ES-I3 (cell line): ENCODE data around the gene WDR5.

Experiments used
- H3K36me3 ChIP-seq: 2 replicates; pipeline ENCODE4 v1.6.1; 2013; ENCODE audit warnings: mild to moderate bottlenecking, low read length, control low read depth, moderate library complexity; ENCODE audit not compliant: insufficient read depth
- H3K4me1 ChIP-seq: 2 replicates; pipeline ENCODE4 v1.6.1; 2013; ENCODE audit warnings: mild to moderate bottlenecking, control low read depth, low read length; ENCODE audit not compliant: insufficient read depth
- H3K9ac ChIP-seq: 2 replicates; pipeline ENCODE4 v1.6.1; 2013; ENCODE audit warnings: low read depth, mild to moderate bottlenecking, low read length, moderate library complexity
- H3K9me3 ChIP-seq: 2 replicates; pipeline ENCODE4 v1.6.1; 2013; ENCODE audit warnings: mild to moderate bottlenecking, low read length, moderate library complexity; ENCODE audit not compliant: control insufficient read depth, insufficient read depth

WDR5 gene

DNA sequence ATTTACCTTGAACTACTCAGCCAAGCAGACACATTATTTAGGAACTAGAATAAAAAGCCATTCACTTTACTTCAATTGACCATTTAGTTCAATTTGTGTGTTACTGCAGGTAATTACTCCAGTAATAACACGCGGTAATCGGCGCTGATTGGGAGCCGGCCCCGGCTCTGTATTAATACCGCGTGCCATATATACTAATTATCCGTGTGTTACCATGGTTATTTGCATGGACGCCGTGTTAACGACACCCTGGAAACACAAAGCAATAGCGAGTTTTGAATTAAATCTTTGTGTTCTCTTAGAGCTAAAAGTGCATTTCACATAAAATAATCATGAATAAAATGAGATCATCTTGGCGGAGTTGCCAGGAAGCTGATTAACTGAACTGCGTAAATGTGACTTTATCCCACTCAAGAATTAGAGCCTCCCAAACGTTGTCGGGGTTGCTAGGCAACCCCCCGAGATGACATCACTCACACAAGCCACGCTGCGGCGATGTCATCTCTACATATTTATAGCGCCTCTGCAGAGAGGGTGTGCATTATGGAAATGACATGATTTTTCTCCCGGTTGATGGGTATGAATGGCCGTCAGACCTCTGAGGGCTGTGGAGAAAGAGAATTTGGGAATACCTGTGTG lies 69.9 kb downstream of the WDR5 start:
- Histone ChIP-seq H3K36me3 (no peaks in the 10 kb centered on the region), H3K9me3 (no peaks in the 10 kb centered on the region), H3K4me1 (peaks cover 10% of the 10 kb centered on the region; the same call in 1 of the 2 replicates), H3K9ac (no peak overlapping the region)

GRCh38 chr9:134206311-134207300 lies 70.7 kb downstream of the WDR5 start:
- H3K36me3 ChIP-seq, result no peaks in the 10 kb centered on the region

DNA sequence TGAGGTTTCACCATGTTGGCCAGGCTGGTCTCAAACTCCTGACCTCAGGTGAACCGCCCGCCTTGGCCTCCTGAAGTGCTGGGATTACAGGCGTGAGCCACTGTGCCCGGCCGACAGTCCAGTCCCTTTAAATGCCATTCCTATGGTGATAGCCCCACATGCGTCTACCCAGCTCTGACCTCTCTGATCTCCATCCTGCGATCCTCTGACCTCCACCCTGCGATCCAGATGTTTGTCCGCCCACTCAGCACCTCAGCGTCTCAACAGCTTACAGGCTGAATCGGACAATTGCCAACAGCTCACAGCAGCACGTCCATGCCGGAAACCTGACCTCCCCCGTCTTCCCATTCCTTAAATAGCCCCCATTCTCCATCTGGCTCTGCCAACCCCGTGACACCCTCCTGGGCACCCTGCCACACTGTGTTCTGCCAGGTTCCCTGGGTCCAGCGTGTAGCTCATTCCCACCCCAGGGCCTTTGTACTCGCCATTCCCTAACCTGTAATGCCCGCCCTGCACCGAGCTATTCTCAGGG lies 72.5 kb downstream of the WDR5 start:
- no peaks in the 10 kb centered on the region for H3K36me3 ChIP-seq
- no peak overlapping the region for H3K9ac ChIP-seq
- peaks cover 7% of the 10 kb centered on the region; the same call in 1 of the 2 replicates for H3K9me3 ChIP-seq
- peaks cover 10% of the 10 kb centered on the region; the same call in 1 of the 2 replicates for H3K4me1 ChIP-seq

More at GRCh38 chr9:134206311-134207300, 70.7 kb downstream of the WDR5 start:
- Histone ChIP-seq H3K9ac (no peak overlapping the region), H3K9me3 (no peaks in the 10 kb centered on the region), H3K4me1 (peaks cover 10% of the 10 kb centered on the region; the same call in 1 of the 2 replicates)

GRCh38 chr9:134208981-134209725 lies 73.3 kb downstream of the WDR5 start:
- Histone ChIP-seq H3K36me3 (no peaks in the 10 kb centered on the region), H3K9me3 (peaks cover 7% of the 10 kb centered on the region; the same call in 1 of the 2 replicates), H3K9ac (no peak overlapping the region), H3K4me1 (peaks cover 10% of the 10 kb centered on the region; the same call in 1 of the 2 replicates)
